Left ventricle myocardium inferior (tissue), 1 donor: ENCODE data around the gene SNRNP48. TPM values are rescaled to one million over a fixed set of nuclear protein-coding genes. Genes with fewer than 3 reads are reported as not detected.
A peak's percentile ranks its signal among the peaks of the same experiment; 100 is the strongest.

Experiments used
- DNase-seq: peaks from one replicate; pipeline ENCODE4 v3.0.0-alpha.2; 2020
- H3K27ac ChIP-seq: fragments of 200-600 bp; replicated peaks from 2 replicates; pipeline ENCODE4 v1.8.0; 2021
- H3K27me3 ChIP-seq: fragments of 200-600 bp; 2 replicates; pipeline ENCODE4 v1.8.0; 2021; ENCODE audit warnings: low read depth
- H3K36me3 ChIP-seq: fragments of 200-600 bp; 2 replicates; pipeline ENCODE4 v1.8.0; 2021
- H3K4me1 ChIP-seq: fragments of 200-600 bp; 2 replicates; pipeline ENCODE4 v1.8.0; 2021
- H3K4me3 ChIP-seq: fragments of 200-600 bp; 2 replicates; pipeline ENCODE4 v1.8.0; 2021; ENCODE audit warnings: mild to moderate bottlenecking, moderate library complexity
- H3K9me3 ChIP-seq: fragments of 200-600 bp; replicated peaks from 2 replicates; pipeline ENCODE4 v1.8.0; 2021
- intact Hi-C: fragments of 100-400 bp; cut with micrococcal nuclease; formaldehyde crosslinking; loops from one replicate; pipeline ENCODE4 v1.11.0; 2022
- total RNA-seq: library from RNA; stranded (reverse); fragmentation: NEBNext Ultra II Directional; extraction: Animal tissue kit (Norgen Biotek cat#: 25700); gene quantifications from one replicate; pipeline ENCODE4 v1.2.1, GENCODE V29; 2021
- TF ChIP-seq, protein P1 (sequence below): fragments of 200-600 bp; IDR thresholded peaks from 2 replicates; pipeline ENCODE4 v1.8.0; 2021; ENCODE audit warnings: antibody characterized with exemption, mild to moderate bottlenecking, borderline replicate concordance
- donor health status: DM: no; HTN: yes; CAD: no; lungs with severe emphysema.

Gene SNRNP48
- total RNA-seq, 1 donor from 2014 or later = 13.8 TPM

DNA sequence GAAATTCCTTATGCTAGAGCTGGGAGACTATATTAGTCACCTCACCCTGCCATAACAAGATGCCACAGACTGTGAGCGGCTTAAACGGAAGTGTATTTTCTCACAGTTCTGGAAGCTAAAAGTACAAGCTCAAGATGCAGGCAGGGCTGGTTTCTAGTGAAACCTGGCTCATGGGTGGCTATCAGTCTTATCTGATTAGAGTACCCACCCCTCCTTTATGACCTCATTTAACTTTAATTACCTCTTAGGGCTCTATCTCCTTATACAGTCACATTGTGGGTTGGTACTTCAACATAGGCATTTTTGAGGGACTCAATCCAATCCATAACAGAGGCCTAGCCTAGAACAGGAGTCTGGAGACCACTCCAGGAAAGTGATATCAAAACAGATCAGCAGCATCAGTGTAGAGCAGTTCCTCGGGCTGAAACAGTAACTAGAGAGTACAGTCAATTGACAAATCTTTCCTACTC lies 2.3 kb upstream of the SNRNP48 start:
- no peak for DNase-seq
- Histone ChIP-seq H3K36me3 (peaks cover 21% of the 10 kb centered on the region), H3K27me3 (no peaks in the 10 kb centered on the region), H3K9me3 (no peaks in the 10 kb centered on the region), H3K27ac (no peak overlapping the region), H3K4me1 (peaks cover 35% of the 10 kb centered on the region), H3K4me3 (no peak overlapping the region)
- TF ChIP-seq, protein P1, sequence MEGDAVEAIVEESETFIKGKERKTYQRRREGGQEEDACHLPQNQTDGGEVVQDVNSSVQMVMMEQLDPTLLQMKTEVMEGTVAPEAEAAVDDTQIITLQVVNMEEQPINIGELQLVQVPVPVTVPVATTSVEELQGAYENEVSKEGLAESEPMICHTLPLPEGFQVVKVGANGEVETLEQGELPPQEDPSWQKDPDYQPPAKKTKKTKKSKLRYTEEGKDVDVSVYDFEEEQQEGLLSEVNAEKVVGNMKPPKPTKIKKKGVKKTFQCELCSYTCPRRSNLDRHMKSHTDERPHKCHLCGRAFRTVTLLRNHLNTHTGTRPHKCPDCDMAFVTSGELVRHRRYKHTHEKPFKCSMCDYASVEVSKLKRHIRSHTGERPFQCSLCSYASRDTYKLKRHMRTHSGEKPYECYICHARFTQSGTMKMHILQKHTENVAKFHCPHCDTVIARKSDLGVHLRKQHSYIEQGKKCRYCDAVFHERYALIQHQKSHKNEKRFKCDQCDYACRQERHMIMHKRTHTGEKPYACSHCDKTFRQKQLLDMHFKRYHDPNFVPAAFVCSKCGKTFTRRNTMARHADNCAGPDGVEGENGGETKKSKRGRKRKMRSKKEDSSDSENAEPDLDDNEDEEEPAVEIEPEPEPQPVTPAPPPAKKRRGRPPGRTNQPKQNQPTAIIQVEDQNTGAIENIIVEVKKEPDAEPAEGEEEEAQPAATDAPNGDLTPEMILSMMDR = no peak
- intact Hi-C loops = no loop called here

DNA sequence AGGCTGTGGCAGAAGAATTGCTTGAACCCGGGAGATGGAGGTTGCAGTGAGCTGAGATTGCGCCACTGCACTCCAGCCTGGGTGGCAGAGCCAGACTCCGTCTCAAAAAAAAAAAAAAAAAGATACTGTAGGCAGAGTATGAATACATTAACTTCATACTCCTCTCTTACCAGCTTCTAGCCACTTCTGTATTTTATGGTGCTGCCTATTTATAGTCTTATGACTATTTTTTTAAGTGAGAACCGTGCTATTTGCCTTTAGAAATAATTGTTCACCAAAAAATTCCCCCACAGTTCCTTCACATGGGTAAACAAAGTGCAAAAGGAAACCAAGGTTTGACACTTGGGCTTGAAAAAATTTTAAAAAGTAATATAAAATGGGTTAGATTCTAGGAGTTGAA lies 1.5 kb upstream of the SNRNP48 start:
- Histone ChIP-seq H3K9me3 (no peaks in the 10 kb centered on the region), H3K36me3 (peaks cover 17% of the 10 kb centered on the region), H3K4me3 (no peak overlapping the region), H3K27ac (no peak overlapping the region), H3K27me3 (no peaks in the 10 kb centered on the region), H3K4me1 (peaks cover 43% of the 10 kb centered on the region)
- DNase-seq = no peak
- intact Hi-C loops = no loop called here
- TF ChIP-seq, protein P1 = no peak

DNA sequence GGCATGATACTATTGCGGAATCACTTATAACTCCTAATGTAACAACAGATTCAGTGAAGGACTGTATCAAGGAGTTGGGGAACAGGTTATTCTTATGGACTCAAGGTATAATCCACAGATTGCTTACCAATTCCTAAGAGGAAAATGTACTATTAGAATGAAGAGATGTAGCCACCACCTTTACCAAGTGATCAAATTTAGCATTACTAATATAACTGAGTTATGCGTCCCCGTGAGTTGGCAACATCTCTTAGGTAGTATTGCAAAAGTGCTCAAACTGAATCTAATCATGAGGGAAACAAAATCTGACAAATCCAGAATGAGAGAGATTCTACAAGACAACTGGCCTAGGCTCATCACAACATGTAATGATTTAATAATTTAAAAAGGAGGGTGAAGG lies 777 bp upstream of the SNRNP48 start:
- intact Hi-C loops = no loop called here
- TF ChIP-seq, protein P1 = no peak
- Histone ChIP-seq H3K36me3 (peaks cover 14% of the 10 kb centered on the region), H3K4me1 (peaks cover 50% of the 10 kb centered on the region), H3K9me3 (no peaks in the 10 kb centered on the region), H3K27ac (peak overlapping the region; percentile 87), H3K4me3 (peak overlapping the region; percentile 82), H3K27me3 (no peaks in the 10 kb centered on the region)
- no peak for DNase-seq

DNA sequence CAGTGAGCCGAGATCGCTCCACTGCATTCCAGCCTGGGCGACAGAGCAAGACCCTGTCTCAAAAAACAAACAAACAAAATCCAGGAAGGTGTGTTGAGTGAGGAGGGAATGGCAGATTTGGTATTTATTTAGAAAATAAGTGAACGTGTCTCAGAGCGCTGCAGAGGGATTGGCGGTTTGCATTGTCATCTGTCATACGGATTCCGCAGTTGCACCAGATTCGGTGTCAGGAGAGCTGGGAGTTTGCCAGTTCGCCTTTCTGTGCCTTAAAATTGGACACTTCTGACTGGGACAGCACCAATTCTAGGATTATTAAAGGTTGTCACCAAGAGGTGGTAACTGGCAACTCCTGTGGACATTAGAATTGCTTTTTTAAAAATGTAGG lies 912 bp downstream of the SNRNP48 start:
- peak; percentile 27 for DNase-seq
- intact Hi-C loops = no loop called here
- no peaks in the 10 kb centered on the region for H3K9me3 ChIP-seq
- H3K36me3 ChIP-seq = peaks cover 19% of the 10 kb centered on the region
- peaks cover 60% of the 10 kb centered on the region for H3K4me1 ChIP-seq
- peak overlapping the region; percentile 87 for H3K27ac ChIP-seq
- no peaks in the 10 kb centered on the region for H3K27me3 ChIP-seq
- TF ChIP-seq, protein P1 = no peak
- peak overlapping the region; percentile 82 for H3K4me3 ChIP-seq

DNA sequence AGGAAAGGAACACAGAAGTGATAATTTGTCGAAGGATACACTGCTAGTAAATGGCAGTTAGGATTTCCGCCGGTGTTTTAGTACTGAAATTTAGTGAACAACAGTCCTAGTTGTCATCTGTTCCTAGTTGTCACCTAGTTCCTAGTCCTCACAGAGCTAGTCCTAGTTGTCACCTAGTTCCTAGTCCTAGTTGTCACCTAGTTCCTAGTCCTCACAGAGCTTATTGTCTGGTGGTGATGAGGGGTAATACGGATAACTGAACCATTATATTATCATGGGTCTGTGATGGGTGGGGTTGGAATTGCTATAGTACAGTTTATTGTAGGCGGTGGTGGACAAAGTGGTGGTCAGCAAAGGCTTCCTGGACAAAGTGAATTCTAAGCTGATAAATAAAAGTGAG lies 1.8 kb downstream of the SNRNP48 start:
- peaks cover 27% of the 10 kb centered on the region for H3K36me3 ChIP-seq

More for the DNA sequence above, 1.8 kb downstream of the SNRNP48 start:
- DNase-seq = no peak
- TF ChIP-seq, protein P1 = no peak
- H3K27ac ChIP-seq = peak overlapping the region; percentile 87
- intact Hi-C loops = no loop called here
- no peaks in the 10 kb centered on the region for H3K9me3 ChIP-seq
- H3K4me1 ChIP-seq = peaks cover 60% of the 10 kb centered on the region
- peak overlapping the region; percentile 82 for H3K4me3 ChIP-seq
- no peaks in the 10 kb centered on the region for H3K27me3 ChIP-seq
